AG04450 (cell line): Measurements from ENCODE around the gene SPRED3. TPM values are rescaled to one million over a fixed set of nuclear protein-coding genes. Genes with fewer than 3 reads are reported as not detected.
A peak's percentile ranks its signal among the peaks of the same experiment; 100 is the strongest.

ENCODE experiments used
- CTCF ChIA-PET: fragments of 300-600, 350-600 bp; formaldehyde crosslinking; extraction: SDS; loops from one replicate; lab custom pipeline; 2022; ENCODE audit warnings: antibody characterized with exemption, inconsistent platforms; lab: Charles Lee
- POLR2A ChIA-PET: fragments of 350-600 bp; formaldehyde crosslinking; extraction: SDS; loops from one replicate; lab custom pipeline; 2021; ENCODE audit warnings: antibody characterized with exemption, inconsistent platforms; lab: Yijun Ruan, JAX
- DNase-seq: peaks from one replicate; pipeline ENCODE4 v3.0.0-alpha.2; 2011; ENCODE audit warnings: low read depth, low spot score
- H3K27ac ChIP-seq: one replicate; pipeline ENCODE4 v1.5.1; 2012; ENCODE audit warnings: low read depth, low read length, control low read depth
- H3K27me3 ChIP-seq: one replicate; pipeline ENCODE4 v1.6.0; 2012; ENCODE audit warnings: low read length; ENCODE audit not compliant: control insufficient read depth, insufficient read depth
- H3K4me3 ChIP-seq: 2 replicates; pipeline ENCODE4 v1.5.1; 2011; ENCODE audit warnings: mild to moderate bottlenecking, low read depth, low read length, control low read depth
- H3K9me3 ChIP-seq: 2 replicates; pipeline ENCODE4 v1.5.1; 2012; ENCODE audit warnings: low read length; ENCODE audit not compliant: control insufficient read depth, insufficient read depth
- CTCF ChIP-seq: IDR thresholded peaks from 2 replicates; pipeline ENCODE4 v1.5.1; 2011; ENCODE audit warnings: low read depth, low read length, control low read depth, inconsistent platforms
- polyA plus RNA-seq: library from polyadenylated mRNA; depleted of rRNA; stranded (reverse); fragments of >200 nt; gene quantifications from 2 replicates; pipeline ENCODE4 v1.2.3, GENCODE V29; 2011

The SPRED3 gene
- polyA plus RNA-seq, 1 experiment: 2.5 TPM

- no peak for DNase-seq
- Histone ChIP-seq H3K27me3 (peaks cover 16% of the 10 kb centered on the region), H3K4me3 (no peak overlapping the region), H3K27ac (no peak overlapping the region), H3K9me3 (no peaks in the 10 kb centered on the region)
- no peak for TF ChIP-seq CTCF
- ChIA-PET CTCF (interaction anchor here (0.6 to 2.5 kb wide), 4 partner anchors 9 to 187 kb away, joined by 3 to 20 read pairs (median 4); partner anchors contain the start of gene FAM98C), POLR2A (no interaction called here)
Measured at GRCh38 chr19:38413416-38413815, 24.9 kb downstream of the SPRED3 start.

GRCh38 chr19:38417146-38417543 is 28.6 kb downstream of the SPRED3 start:
- POLR2A ChIA-PET: no interaction called here
- CTCF ChIA-PET: interaction anchor here (0.9 kb wide), 1 partner anchor 14 kb away, joined by 5 read pairs; the partner anchor contains the start of gene FAM98C

GRCh38 chr19:38417544-38418506 is 29.3 kb downstream of the SPRED3 start:
- ChIA-PET POLR2A (no interaction called here), CTCF (no interaction called here)
- H3K27ac ChIP-seq: peak overlapping the region; percentile 11
- no peaks in the 10 kb centered on the region for H3K9me3 ChIP-seq
- H3K4me3 ChIP-seq: no peak overlapping the region
- DNase-seq: no peak
- peaks cover 29% of the 10 kb centered on the region for H3K27me3 ChIP-seq
- TF ChIP-seq CTCF: no peak

More at GRCh38 chr19:38417146-38417543, 28.6 kb downstream of the SPRED3 start:
- no peaks in the 10 kb centered on the region for H3K9me3 ChIP-seq
- peaks cover 25% of the 10 kb centered on the region for H3K27me3 ChIP-seq
- no peak overlapping the region for H3K27ac ChIP-seq
- no peak for TF ChIP-seq CTCF
- no peak overlapping the region for H3K4me3 ChIP-seq
- no peak for DNase-seq

GRCh38 chr19:38420935-38421334 is 32.4 kb downstream of the SPRED3 start:
- Histone ChIP-seq H3K9me3 (no peaks in the 10 kb centered on the region; the same call in 1 of the 2 replicates), H3K27me3 (peaks cover 29% of the 10 kb centered on the region), H3K4me3 (no peak overlapping the region), H3K27ac (no peak overlapping the region)
- no peak for TF ChIP-seq CTCF
- ChIA-PET POLR2A (no interaction called here), CTCF (interaction anchor here (0.5 to 0.9 kb wide), 2 partner anchors 18 to 702 kb away, joined by 3 to 4 read pairs; partner anchors contain the start of gene FAM98C)
- no peak for DNase-seq

- Histone ChIP-seq H3K27me3 (peaks cover 29% of the 10 kb centered on the region), H3K9me3 (no peaks in the 10 kb centered on the region; the same call in 1 of the 2 replicates), H3K4me3 (no peak overlapping the region), H3K27ac (no peak overlapping the region)
- TF ChIP-seq CTCF: no peak
- ChIA-PET CTCF (no interaction called here), POLR2A (no interaction called here)
- no peak for DNase-seq
Measured at GRCh38 chr19:38421856-38422255, 33.4 kb downstream of the SPRED3 start.
